HG03066 (cell line): ENCODE results near the gene FAH.

Experiments
- ATAC-seq: cut with Tn5 transposase; IDR thresholded peaks from one replicate; pipeline ENCODE4 v1.9.1; 2021; ENCODE audit warnings: low read depth; ENCODE audit not compliant: unreplicated experiment

Gene FAH

GRCh38 chr15:80231371-80231770 lies 78.6 kb downstream of the FAH start:
- no peak for ATAC-seq

GRCh38 chr15:80233581-80233980 lies 80.8 kb downstream of the FAH start:
- ATAC-seq: no peak

- no peak for ATAC-seq
Measured at GRCh38 chr15:80234883-80235282, 82.1 kb downstream of the FAH start.
